GM18499 (cell line): ENCODE measurements around the gene STIL.

Source experiments
- ATAC-seq: cut with Tn5 transposase; IDR thresholded peaks from one replicate; pipeline ENCODE4 v1.9.1; 2021; ENCODE audit warnings: moderate number of reproducible peaks; ENCODE audit not compliant: insufficient read depth, unreplicated experiment

STIL gene

DNA sequence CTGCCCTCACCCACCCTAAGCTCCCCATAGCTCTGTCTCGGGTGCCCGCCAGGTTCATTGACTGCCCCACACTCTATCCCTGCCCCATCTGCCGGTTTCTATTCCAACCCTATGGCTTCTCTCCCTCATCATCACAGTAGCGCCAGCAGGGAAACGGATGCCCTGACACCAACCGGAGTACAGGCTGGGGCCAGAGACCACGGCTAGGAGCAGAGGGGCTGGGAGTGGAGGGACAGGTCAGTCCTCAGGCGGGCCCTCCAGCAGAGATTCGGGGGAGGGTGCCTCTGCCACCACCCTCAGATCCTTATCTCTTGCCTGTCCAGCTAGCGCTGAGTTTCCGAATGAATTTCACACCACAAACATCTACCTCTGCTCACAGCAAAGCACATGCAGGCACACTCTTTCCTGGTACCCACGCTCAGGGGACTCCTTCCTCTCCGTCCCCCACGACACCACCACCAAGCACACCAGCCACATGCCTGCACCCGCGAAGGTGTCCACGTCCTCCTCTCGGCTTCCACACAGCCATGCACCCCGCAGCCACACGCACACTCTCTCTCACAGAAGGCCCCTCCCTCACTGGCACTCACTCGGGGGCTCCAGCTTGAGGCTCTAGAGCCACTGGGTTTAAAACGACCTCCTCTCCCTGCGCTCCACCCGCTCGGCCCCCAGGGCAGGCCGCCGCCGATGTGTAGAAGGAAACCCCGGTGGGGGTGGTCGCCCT is 89.1 kb downstream of the STIL start:
- no peak for ATAC-seq

DNA sequence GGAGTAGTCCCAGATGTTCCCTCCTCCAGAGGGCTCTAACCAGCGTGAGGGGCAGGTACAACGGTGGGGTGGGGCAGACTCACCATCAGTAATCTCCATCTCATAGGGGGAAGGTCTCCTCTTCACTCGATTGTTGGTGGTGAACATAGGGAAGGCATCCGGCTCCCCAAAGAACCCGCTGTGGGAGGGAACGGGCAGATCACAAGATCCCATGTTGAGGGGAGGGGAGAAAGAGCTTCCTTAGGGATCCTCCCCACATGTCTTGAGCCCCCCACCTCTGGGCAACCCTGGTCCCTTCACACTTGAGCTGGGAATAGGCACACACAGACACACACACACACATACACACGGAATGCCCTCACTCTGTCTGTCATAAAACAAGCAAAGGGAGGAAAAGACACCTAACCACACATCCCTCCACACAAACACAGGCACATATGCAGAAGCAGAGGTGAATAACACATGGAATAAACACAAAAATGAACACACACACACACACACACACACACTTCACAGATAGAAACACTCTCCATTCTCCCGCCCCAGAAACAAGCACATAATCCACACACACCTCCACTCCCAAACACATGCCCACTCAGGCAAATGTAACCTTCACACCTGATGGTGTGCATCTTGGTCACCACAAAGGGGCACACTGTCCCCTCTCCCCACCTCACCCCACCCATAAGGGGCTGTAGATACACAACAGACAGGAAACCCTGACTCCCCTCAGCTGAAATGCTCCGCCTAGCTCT is 89.8 kb downstream of the STIL start:
- no peak for ATAC-seq

DNA sequence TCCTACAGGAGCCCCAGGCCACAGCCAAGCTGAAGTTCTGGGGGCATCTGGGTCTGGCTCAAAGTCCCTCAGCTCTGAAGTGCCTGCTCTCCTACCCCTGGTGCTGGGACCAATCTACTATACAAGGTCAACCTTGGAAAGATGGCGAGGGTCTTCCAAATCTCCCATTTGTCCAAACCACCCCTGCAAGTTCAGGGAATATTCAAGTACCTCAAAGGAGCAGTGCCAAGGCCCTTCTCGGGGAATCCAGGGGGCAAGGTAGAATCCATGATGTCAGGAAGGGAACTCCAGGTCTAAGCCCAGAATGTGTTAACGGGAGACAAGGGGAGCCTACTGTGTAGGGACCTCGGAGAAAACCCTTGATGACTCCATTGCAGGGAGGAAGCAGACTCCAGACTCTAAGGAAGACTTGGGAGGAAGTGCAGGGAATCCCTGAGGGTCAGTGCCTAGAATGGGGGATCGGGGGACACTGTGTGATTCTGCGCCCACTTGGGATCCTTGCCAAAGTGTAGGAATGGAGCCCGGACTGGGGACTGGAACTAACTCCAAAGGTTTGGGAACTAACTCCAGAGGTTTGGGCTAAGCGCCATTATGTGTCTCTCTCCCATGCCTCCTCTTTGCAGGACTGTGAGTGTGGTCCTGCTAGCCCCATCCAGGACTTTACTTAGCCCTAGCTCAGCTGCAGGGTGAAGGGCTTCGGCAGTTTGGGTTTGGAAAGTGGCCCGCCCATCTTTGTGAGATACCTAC is 90.6 kb downstream of the STIL start:
- no peak for ATAC-seq

DNA sequence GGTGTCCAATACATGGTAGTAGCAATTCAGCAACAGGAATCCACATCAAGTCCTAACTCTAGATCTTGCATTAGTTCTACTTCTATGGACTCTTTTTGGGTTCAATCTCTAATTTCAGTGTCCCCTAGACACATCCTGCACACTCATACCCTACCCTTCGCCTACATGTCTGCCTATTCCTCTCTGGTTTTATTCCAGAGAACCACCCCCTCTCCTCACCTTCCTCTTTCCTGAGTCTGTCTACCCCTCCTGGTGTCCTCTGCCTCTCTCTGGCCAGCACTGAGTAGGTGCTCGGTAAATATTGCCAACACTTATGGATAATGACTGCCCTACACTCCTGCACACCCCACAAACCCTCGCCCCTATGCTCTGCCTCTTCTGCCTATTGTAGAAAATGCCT is 91.5 kb downstream of the STIL start:
- no peak for ATAC-seq

DNA sequence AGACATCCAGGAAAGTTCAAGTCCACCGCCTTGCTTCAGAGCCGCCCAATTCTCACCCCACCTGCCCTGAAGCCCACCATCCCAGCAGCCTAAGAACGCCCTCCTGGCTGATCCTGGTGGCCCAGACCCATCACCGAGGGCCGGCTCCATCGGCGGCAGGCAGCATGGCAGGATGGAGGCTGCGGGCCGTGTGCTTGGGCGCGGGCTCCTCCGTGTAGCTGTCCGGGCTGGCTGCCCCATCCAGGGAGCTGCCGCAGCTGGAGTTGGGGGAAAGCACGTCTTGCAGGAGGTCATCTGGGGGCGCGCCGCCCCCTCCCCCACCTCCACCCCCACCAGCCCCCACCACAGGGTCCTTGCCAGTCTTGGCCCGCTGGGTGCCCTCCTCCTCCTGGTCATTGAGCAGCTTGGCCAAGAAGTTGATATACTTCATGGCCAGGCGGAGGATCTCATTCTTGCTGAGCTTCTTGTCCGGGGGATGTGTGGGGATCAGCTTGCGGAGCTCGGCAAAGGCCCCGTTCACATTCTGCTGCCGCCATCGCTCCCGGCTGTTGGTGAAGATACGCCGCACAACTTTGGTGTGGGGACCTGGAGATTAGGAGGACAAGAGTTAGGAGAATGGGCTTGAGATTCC is 94.2 kb downstream of the STIL start:
- ATAC-seq = no peak

DNA sequence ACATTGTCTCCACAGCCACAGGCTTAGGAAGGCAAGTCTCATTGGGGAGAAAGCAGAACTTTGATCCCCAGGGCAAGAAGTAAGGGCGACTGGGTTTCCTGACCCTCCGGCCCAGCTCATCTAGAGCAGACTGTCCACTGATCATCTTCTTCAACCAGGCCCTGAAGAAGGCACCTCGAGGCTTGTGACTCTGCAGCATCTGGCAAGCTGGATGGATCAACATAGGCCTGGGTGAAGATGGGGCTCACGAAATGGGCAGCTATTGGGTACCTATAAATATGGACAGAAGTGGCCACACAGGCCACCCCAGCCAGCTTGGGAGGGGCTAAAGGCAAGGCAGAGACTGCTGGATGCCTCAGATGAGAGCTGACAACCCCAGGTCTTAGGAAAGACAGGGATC is 94.9 kb downstream of the STIL start:
- no peak for ATAC-seq

DNA sequence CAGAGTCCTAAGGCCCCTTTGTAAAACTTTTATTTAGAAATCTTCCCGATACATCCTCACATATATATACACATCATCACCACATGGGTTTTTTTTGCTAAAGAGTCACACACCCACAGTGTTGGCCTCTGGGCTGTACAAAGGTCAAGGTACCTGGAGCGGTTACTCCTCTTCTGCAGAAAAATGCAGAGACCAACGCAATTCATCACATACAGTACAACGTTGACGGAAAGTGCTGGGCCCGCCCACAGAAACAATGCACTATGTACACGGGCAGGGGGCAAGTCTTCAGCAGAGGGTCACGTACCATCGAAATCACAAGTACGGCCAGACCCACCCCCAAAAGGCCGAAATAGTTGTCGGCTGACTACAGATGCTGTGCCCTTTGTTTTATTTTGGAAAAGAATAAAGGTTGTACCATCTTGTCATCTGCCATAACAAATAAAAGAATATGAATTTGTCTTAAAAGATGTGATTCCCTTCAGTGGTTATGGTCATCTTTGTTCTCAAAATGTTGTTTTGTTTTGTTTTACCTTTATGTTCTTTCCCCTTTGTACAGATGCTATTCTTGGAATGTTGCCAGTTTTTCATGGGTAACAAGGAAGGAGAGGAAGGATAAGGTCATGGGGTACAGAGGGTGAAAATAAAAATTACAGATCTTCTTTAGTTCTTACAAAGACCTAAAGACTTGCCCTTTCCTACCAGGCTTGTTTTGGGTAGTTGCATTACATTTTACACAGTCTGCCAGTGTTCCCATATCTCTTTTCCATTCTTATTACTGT is 97.5 kb downstream of the STIL start:
- ATAC-seq = no peak

DNA sequence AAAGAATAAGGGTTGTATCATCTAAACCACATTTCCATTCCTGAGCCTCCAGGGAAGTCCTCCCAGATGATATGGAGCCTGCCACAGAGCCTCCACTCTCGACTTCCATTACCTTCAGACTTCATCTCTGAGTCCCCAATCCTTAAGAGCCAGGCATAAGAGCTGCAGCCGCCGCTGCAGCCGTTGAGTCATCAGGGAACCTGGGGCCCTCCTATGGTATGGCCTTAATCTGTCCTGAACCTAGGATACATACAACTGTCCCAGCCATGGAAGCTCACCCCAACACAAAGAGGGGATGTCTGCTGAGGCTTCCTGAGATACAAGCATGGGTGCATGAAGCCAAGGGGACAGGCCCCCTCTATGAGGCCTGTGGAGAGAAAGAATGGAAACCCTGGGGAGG is 98.2 kb downstream of the STIL start:
- ATAC-seq = no peak

DNA sequence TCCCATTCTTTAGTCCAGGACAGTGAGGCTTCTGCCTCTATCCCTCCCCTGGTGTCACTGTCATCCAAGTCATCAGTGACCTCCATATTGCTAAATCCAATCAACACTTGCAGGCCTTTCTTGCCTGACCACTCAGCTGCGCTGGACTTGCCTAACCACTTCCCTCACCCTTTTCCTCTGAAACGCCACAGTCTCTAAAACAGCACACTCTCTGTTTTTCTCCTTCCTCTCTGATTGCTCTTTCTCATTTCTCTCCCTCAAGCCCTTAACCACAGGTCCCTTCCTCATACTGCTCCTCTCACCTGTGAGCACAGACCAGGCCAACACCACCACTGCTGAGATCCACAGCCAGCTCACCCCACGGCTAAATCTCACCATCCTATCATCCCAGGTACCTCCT is 99.4 kb downstream of the STIL start:
- no peak for ATAC-seq

DNA sequence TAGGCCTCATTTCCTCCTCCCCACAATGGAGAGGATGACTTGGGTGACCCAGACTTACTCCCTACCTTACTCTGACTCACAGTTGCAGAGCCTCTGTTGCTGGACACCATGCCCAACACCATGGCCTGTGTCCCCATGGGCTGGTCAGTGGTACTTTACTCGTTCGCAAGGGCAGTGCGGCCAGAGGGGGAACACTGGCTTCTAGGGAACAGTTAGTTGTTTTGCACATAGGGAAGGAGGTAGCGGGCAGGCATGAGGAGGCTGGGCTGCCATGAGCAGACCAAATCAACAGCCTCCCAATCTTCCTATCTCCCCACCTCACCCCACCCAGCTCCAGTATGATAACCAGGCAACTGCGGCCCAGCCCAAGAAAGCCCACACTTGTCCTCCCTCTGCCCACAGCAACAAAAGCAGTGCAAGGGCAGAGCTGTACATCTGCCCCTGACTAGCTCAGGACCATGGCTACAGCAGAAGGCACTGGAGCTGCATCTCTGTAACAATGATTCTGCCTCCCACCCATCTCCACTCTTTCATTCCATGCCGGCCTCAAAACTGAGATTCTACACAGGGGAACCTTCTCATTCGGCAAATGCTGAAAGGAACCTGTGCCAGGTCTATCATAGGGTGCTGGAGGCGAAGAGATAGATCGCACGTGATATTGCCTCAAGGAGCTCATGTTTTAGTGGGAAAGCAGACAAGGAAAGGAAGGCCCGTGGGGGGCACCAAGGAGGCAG is 100.5 kb downstream of the STIL start:
- no peak for ATAC-seq

DNA sequence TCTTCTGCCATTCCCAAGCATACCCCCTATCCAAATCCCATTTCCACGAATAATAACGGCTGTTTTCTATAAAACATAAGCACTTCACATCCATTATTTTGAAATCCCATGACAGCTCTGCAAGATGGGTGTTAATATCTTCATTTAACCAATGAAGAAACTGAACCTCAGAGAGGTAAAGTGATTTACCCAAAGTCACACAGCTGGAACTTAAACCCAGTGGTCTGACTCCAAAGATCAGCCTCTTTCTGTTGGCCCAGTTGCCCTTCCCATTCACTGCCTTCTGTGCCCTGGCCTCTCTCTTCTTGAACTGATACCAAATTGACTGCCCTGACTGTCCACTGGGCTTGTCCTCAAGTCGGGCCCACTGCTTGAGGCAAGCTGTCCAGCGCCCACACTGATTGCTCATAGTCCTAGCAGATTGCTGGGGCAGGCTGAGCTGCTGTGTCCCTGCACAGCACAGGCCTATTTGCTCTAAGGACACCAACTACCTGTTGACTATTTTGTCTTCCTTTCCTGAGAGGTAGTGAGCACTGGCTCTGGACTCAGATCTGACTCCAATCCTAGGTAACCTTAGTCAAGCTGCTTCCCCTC is 101.2 kb downstream of the STIL start:
- ATAC-seq = no peak

DNA sequence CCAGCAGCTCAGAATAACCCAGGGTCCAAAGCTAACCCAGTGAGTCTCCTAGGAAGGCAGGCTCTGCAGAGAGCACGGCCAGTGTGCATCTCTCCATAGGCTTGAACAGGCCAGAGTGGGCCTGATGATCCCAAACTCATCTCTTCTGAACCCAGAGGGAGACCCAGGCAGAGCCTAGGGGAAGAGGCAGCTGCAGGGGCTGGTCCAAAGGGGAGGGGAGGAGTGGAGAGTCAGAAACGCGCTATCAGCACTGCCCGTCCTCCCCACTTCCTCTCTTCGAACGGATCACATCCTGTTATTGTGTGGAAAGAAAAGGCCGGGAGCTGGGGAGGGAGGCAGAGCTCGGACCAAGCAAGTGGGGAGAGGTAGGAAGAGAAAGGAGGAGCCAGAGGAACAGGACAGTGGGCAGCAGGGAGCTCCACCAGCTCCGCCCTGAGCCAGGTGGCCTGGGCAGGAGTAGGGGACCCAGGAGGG is 102.1 kb downstream of the STIL start:
- no peak for ATAC-seq

DNA sequence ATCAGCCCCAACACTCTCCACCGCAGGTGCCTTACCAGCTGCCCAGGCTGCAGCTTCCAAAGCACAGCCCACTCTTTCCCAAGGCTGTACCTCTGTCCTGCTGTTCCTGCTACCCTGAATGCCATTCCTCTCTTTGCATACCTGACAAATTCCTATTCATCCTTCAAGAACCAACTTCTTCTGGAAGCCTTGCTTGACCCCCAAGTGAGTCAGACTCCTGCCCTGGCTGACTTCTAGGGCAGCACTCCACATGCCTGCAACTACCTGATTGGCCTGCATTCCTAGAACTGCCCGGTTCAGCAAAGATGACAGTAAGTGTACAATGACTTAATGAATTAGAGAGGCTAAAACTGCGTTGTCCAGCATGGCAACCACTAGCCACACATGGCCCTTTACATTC is 103.3 kb downstream of the STIL start:
- no peak for ATAC-seq

DNA sequence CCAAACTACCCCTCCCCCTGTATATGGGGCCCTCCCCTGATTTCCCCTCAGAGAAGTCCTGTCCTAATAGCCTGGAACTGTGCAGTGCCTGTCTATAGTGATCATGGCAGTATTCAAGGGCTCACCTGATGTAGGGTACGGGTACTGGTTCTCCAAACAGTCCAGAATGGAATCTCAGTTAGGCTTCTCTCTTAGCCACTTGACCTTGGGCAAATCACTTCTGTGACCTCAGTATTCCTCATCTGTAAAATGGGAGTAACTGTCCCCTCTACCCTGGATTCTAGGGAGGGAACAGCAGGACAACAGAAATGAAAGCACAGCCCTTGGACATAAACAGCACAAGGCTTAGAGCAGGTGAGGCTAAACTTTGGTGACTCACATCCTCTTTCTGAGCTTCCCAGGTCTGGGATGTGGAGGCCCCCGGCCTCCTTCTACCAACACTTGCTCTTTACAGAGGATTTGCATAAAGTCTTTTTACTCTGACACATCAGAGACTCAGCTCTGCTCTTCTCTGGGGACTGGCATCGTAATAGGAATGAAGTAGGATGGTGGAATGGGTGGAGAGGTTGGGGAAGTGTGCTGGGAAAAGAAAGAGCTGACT is 104.1 kb downstream of the STIL start:
- no peak for ATAC-seq

DNA sequence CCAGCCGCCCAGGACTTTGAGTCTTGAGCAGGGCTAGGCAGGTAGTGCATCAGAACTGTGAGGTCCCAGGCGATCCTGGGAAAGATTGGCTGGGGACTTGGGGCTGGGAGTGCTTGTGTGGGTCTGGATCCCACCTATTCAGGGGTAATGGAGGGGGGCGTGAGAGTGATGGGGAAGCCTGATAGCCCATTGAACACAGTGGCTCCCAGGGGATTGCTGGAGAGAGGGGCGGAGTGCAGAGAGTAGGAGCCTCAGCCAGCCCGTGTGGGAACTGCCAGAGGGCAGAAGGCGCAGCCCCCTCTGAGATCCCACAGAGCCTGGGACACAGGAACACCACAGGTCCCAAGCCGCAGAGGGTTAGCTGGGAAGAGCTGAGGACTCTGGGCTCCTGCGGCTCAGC is 104.9 kb downstream of the STIL start:
- ATAC-seq = no peak

DNA sequence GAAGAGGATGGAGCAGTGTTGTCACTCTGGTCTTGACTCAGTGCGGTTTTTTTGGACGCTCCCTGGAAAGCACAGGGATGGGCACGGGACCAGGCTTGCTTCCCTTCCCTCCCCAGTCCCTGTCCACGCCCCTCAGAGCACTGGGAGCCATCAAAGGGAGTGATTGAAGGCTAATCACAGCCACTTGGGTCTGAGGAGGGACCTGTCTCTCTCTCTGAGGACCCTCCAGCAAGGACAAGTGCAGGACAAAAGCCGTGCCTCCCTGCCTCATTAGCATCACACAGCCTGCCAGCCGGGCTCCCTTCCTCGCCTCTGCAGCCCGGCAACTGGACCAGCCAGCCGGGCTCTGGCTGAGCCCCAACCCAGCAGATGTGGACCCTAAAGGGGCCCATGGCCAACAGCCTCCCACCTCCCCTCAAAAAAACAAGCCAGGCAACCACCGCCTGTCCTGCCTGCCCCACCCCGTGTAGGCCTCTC is 105.5 kb downstream of the STIL start:
- ATAC-seq = no peak

DNA sequence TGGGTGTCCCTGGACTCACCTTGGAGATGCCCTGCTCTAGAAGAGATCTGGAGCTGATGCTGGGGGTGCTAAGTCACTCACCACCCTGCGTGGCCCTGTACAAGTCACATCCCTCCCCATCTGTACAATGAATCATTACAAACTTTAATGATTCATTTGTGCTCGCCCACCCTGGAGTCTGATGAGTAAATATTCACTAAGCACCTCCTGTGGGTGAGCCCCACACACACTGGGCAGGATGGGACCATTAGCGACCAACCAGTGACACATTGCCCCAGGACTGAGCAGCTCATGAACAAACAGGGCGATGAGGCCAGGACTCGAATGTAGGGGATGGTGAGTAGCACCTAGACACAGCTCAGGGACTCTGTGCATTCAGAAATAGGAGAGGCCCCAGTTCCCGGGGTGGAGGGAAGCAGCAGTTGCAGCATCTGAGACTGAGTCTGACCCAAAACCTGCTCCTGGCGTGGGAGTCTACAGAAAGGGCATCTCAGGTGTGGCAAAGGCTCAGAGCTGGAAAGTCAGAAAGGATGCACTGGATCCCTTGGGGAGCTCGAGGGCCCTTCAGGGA is 106.1 kb downstream of the STIL start:
- ATAC-seq = no peak

DNA sequence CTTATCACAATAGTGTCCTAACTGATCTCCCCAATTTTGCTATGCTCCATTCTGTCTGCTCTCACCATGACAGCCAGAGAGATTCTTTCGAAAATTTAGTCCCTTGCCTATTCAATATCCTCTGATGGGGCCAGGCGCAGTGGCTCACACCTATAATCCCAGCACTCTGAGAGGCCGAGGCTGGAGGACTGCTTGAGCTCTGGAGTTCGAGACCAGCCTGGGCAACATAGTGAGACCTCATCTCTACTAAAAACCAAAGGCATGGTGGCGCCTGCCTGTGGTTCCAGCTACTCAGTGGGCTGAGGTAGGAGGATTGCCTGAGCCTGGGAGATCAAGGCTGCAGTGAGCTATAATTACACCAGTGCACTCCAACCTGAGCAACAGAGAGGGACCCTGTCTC is 108.0 kb downstream of the STIL start:
- ATAC-seq = no peak
